Fibroblast of lung (primary cell): ENCODE data around the gene KRTAP2-3. TPM values are rescaled to one million over a fixed set of nuclear protein-coding genes. Genes with fewer than 3 reads are reported as not detected.

Source experiments
- DNase-seq, 2 donors: peaks; one replicate each; pipeline versions ENCODE4 v3.0.0 to v3.0.0-alpha.2; 2010; ENCODE audit warnings: low read depth in 2 of 2
- H2AFZ ChIP-seq: 2 replicates; pipeline ENCODE4 v1.5.1; 2012; ENCODE audit warnings: low read length, control low read depth, inconsistent platforms
- H3K27ac ChIP-seq: 2 replicates; pipeline ENCODE4 v1.5.1; 2011; ENCODE audit warnings: low read length, control low read depth; ENCODE audit not compliant: insufficient read depth
- H3K27me3 ChIP-seq: 2 replicates; pipeline ENCODE4 v1.5.1; 2011; ENCODE audit warnings: mild to moderate bottlenecking, low read length; ENCODE audit not compliant: control insufficient read depth, insufficient read depth
- H3K36me3 ChIP-seq: 2 replicates; pipeline ENCODE4 v1.5.1; 2011; ENCODE audit warnings: low read length; ENCODE audit not compliant: control insufficient read depth, insufficient read depth
- H3K4me1 ChIP-seq: 2 replicates; pipeline ENCODE4 v1.5.1; 2011; ENCODE audit warnings: low read length; ENCODE audit not compliant: control insufficient read depth, insufficient read depth; ENCODE audit errors: extremely low read depth
- H3K4me2 ChIP-seq: 2 replicates; pipeline ENCODE4 v1.5.1; 2011; ENCODE audit warnings: low read length, control low read depth; ENCODE audit not compliant: insufficient read depth; ENCODE audit errors: extremely low read depth
- H3K4me3 ChIP-seq, 4 experiments: fragments of 200-600 bp in 1 of 4; sonication (generic) in 1 of 4; replicated peaks in 1 of 4; 2 replicates each; pipeline ENCODE4 v1.5.1; 2011 to 2016; ENCODE audit warnings: low read length in 4 of 4, low read depth in 3 of 4, mild to moderate bottlenecking in 3 of 4, control low read depth in 2 of 4, inconsistent platforms in 1 of 4, mixed read lengths in 1 of 4; ENCODE audit not compliant: insufficient read depth in 1 of 4; ENCODE audit errors: control extremely low read depth in 1 of 4
- H3K79me2 ChIP-seq: 2 replicates; pipeline ENCODE4 v1.5.1; 2012; ENCODE audit warnings: mild to moderate bottlenecking, low read length, inconsistent platforms; ENCODE audit not compliant: control insufficient read depth, insufficient read depth
- H3K9ac ChIP-seq: 2 replicates; pipeline ENCODE4 v1.5.1; 2011; ENCODE audit warnings: mild to moderate bottlenecking, low read length, control low read depth; ENCODE audit not compliant: insufficient read depth
- H3K9me3 ChIP-seq: 2 replicates; pipeline ENCODE4 v1.5.1; 2012; ENCODE audit warnings: low read depth, low read length; ENCODE audit not compliant: control insufficient read depth, insufficient read depth
- H4K20me1 ChIP-seq: 2 replicates; pipeline ENCODE4 v1.5.1; 2011; ENCODE audit warnings: low read length; ENCODE audit not compliant: control insufficient read depth, insufficient read depth; ENCODE audit errors: extremely low read depth
- EZH2 ChIP-seq: IDR thresholded peaks from 2 replicates; pipeline ENCODE4 v1.5.1; 2012; ENCODE audit warnings: low read length, control low read depth, mild to moderate bottlenecking; ENCODE audit errors: missing control alignments
- polyA plus RNA-seq, 2 donors: library from polyadenylated mRNA; depleted of rRNA in 1 of 2; stranded (reverse) in 1 of 2; unstranded in 1 of 2; fragments of >200 nt; gene quantifications; 2 replicates each; pipeline ENCODE4 v1.2.1, GENCODE V29; 2011 to 2012; ENCODE audit warnings: missing spikeins in 1 of 2
- total RNA-seq: library from RNA; depleted of rRNA; stranded (reverse); fragments of >200 nt; gene quantifications from 2 replicates; pipeline ENCODE4 v1.2.1, GENCODE V29; 2014
- TF ChIP-seq, protein P1 (sequence below), 2 donors: IDR thresholded peaks in 1 of 2; conservative IDR thresholded peaks in 1 of 2; 1 replicate in 1 of 2; 2 replicates in 1 of 2; pipeline ENCODE4 v1.5.1; 2011 to 2012; ENCODE audit warnings: low read length in 2 of 2, control low read depth in 1 of 2, inconsistent platforms in 1 of 2, low read depth in 1 of 2, mild to moderate bottlenecking in 1 of 2

KRTAP2-3 gene
- total and polyA plus RNA-seq, 2 donors (not counting 1 experiment from before 2014, with no cell fraction given), result 0.84 TPM; not detected in 1

DNA sequence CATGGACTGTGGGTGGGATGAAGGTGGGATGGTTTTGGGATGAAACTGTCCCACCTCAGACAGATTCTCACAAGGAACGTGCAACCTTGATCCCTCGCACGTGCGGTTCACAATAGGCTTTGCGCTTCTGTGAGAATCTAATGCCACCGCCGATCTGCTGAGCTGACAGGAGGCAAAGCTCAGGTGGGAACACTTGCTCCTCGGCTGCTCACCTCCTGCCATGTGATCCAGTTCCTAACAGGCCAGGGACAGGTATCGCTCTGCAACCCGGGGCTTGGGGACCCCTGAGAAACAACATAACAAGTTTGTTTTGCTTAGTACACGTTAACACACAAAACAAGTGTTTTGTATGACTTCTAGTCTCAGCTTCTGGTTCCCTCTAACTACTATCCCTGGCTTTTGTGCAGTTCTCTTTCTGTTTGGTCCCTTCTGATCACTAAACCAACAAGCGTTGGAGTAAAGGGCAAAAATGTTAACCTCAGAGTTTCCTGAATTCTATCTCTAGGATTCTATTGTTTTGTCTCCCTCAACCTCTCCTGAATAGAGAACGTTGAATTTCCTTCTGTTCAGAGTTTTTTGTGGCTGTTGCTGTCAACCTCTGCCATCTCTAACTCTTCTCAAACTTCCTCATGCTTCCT lies 43.2 kb downstream of the KRTAP2-3 start:
- no peak overlapping the region for H3K9ac ChIP-seq
- H3K27ac ChIP-seq, result no peak overlapping the region
- no peak overlapping the region for H3K4me2 ChIP-seq
- no peaks in the 10 kb centered on the region for H3K27me3 ChIP-seq
- TF ChIP-seq, protein P1, sequence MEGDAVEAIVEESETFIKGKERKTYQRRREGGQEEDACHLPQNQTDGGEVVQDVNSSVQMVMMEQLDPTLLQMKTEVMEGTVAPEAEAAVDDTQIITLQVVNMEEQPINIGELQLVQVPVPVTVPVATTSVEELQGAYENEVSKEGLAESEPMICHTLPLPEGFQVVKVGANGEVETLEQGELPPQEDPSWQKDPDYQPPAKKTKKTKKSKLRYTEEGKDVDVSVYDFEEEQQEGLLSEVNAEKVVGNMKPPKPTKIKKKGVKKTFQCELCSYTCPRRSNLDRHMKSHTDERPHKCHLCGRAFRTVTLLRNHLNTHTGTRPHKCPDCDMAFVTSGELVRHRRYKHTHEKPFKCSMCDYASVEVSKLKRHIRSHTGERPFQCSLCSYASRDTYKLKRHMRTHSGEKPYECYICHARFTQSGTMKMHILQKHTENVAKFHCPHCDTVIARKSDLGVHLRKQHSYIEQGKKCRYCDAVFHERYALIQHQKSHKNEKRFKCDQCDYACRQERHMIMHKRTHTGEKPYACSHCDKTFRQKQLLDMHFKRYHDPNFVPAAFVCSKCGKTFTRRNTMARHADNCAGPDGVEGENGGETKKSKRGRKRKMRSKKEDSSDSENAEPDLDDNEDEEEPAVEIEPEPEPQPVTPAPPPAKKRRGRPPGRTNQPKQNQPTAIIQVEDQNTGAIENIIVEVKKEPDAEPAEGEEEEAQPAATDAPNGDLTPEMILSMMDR (conservative IDR thresholded peaks at IDR 0.05 in 1 of 2, IDR thresholded peaks at IDR 0.05 in 1 of 2; ENCODE audit: low read depth in 1 of 2, low read length in 2 of 2), result no peak
- TF ChIP-seq EZH2, result no peak
- H3K9me3 ChIP-seq, result no peaks in the 10 kb centered on the region
- no peaks in the 10 kb centered on the region for H4K20me1 ChIP-seq
- peaks cover 2% of the 10 kb centered on the region for H3K4me1 ChIP-seq
- no peaks in the 10 kb centered on the region for H3K79me2 ChIP-seq
- H3K4me3 ChIP-seq, result no peak overlapping the region
- H2AFZ ChIP-seq, result no peak overlapping the region
- no peak for DNase-seq
- no peaks in the 10 kb centered on the region for H3K36me3 ChIP-seq

DNA sequence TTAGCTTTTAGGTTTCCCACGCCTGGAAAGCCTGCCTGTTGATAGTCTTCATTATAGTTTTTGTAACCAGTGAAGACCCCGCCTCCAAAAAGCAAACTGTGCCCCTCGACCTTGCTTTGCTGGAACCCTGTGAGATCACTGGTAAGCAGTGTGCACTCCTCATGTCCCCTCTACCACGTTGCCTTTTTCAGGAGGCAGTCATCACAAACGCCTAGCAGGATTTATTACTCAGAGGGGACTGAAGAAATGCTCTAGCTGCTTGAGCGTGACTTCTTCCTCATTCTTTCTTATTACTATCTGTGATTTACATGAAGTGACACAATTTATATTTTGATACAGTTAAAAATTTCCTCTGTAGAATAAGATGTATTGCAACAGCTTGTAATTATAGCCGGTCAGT lies 44.5 kb downstream of the KRTAP2-3 start:
- Histone ChIP-seq H4K20me1 (no peaks in the 10 kb centered on the region), H3K4me3 (no peak overlapping the region), H3K4me2 (no peak overlapping the region), H2AFZ (no peak overlapping the region), H3K79me2 (no peaks in the 10 kb centered on the region), H3K9ac (no peak overlapping the region), H3K27ac (no peak overlapping the region), H3K36me3 (no peaks in the 10 kb centered on the region), H3K4me1 (peaks cover 2% of the 10 kb centered on the region), H3K9me3 (no peaks in the 10 kb centered on the region), H3K27me3 (no peaks in the 10 kb centered on the region)
- no peak for DNase-seq
- TF ChIP-seq, protein P1 (conservative IDR thresholded peaks at IDR 0.05 in 1 of 2, IDR thresholded peaks at IDR 0.05 in 1 of 2; ENCODE audit: low read depth in 1 of 2, low read length in 2 of 2), result no peak
- no peak for TF ChIP-seq EZH2

DNA sequence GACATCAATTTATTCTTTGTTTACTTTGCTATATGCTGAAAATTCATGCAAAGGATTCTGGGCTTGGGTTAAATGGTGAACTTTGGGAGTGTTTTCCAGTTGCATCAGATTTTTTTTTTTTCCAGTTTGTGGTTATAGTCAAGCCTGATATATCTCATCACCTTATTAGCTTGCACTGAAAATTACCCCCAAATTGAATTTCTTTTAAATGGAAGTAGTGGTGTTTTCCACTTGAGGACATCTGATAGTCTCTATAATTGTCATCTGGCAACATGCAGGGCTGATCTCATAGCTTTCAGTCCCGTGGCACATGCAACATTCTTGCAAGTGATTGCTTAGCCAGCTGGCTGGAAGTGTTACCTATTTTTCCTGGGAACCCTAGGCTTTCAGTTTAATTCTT lies 46.3 kb downstream of the KRTAP2-3 start:
- H3K9ac ChIP-seq, result no peak overlapping the region
- no peak overlapping the region for H3K4me2 ChIP-seq
- no peak overlapping the region for H2AFZ ChIP-seq
- TF ChIP-seq EZH2, result no peak
- no peak overlapping the region for H3K27ac ChIP-seq
- H3K79me2 ChIP-seq, result no peaks in the 10 kb centered on the region
- no peaks in the 10 kb centered on the region for H3K36me3 ChIP-seq
- H3K4me1 ChIP-seq, result peaks cover 2% of the 10 kb centered on the region
- no peaks in the 10 kb centered on the region for H3K9me3 ChIP-seq
- H3K27me3 ChIP-seq, result no peaks in the 10 kb centered on the region
- H3K4me3 ChIP-seq, result no peak overlapping the region
- no peaks in the 10 kb centered on the region for H4K20me1 ChIP-seq
- DNase-seq, result peak in 1 of 2 donors; percentile 9
